Activated T-helper 2 cell treated with anti-CD3 and anti-CD28 coated beads, Interferon-gamma antibody, Interleukin-2, Interleukin-4, amounts not matched to agents 10 μg/mL and 5 μg/mL and 100 μg/mL, durations not matched to agents 14 hours and 24 hours and 36 hours (primary cell): ENCODE measurements around the gene COL1A2. TPM values are rescaled to one million over a fixed set of nuclear protein-coding genes. Genes with fewer than 3 reads are reported as not detected.
A peak's percentile ranks its signal among the peaks of the same experiment; 100 is the strongest.

Experiments used
- DNase-seq: peaks from one replicate; pipeline ENCODE4 v3.0.0; 2021; ENCODE audit warnings: low spot score
- H3K27ac Mint-ChIP-seq: one replicate; pipeline ENCODE4 v1.8.0; 2021; ENCODE audit warnings: mixed read lengths
- H3K27me3 Mint-ChIP-seq: one replicate; pipeline ENCODE4 v1.8.0; 2021; ENCODE audit warnings: low read depth, mixed read lengths
- H3K36me3 Mint-ChIP-seq: one replicate; pipeline ENCODE4 v1.8.0; 2021; ENCODE audit warnings: low read depth, mixed read lengths
- H3K4me1 Mint-ChIP-seq: one replicate; pipeline ENCODE4 v1.8.0; 2021; ENCODE audit warnings: low read depth, mixed read lengths
- H3K4me3 Mint-ChIP-seq: one replicate; pipeline ENCODE4 v1.8.0; 2021; ENCODE audit warnings: low read depth, mild to moderate bottlenecking, moderate library complexity, mixed read lengths
- H3K9me3 Mint-ChIP-seq: one replicate; pipeline ENCODE4 v1.8.0; 2021; ENCODE audit warnings: mixed read lengths
- intact Hi-C: fragments of 100-400 bp; cut with micrococcal nuclease; formaldehyde crosslinking; loops from one replicate; pipeline ENCODE4 v1.15.1; 2023
- total RNA-seq: library from RNA; stranded (reverse); gene quantifications from 2 replicates; pipeline ENCODE4 v1.2.3, GENCODE V29; 2022

COL1A2 gene
- total RNA-seq, 1 donor from 2014 or later = 1.4 TPM

GRCh38 chr7:94389381-94389780, 5.3 kb upstream of the COL1A2 start:
- Mint-ChIP-seq H3K27me3 (peaks cover 2% of the 10 kb centered on the region), H3K9me3 (no peaks in the 10 kb centered on the region), H3K36me3 (no peaks in the 10 kb centered on the region), H3K27ac (no peak overlapping the region), H3K4me3 (no peak overlapping the region), H3K4me1 (peaks cover 16% of the 10 kb centered on the region)
- intact Hi-C loops = no loop called here
- DNase-seq = no peak

- peak overlapping the region; percentile 79 for H3K27ac Mint-ChIP-seq
- H3K4me3 Mint-ChIP-seq = peak overlapping the region; percentile 47
- DNase-seq = peak; percentile 12
- H3K4me1 Mint-ChIP-seq = peaks cover 23% of the 10 kb centered on the region
- H3K36me3 Mint-ChIP-seq = no peaks in the 10 kb centered on the region
- peaks cover 3% of the 10 kb centered on the region for H3K27me3 Mint-ChIP-seq
- H3K9me3 Mint-ChIP-seq = no peaks in the 10 kb centered on the region
- intact Hi-C loops = loop anchor here (5.0 to 10.0 kb wide), 6 partner anchors 100 to 1147 kb away; partner anchors contain the start of gene BET1
These were observed 2.8 kb upstream of the COL1A2 start for GRCh38 chr7:94391726-94392392.

- Mint-ChIP-seq H3K36me3 (no peaks in the 10 kb centered on the region), H3K4me3 (no peak overlapping the region), H3K9me3 (no peaks in the 10 kb centered on the region), H3K27me3 (peaks cover 3% of the 10 kb centered on the region), H3K4me1 (peaks cover 23% of the 10 kb centered on the region), H3K27ac (peak overlapping the region; percentile 79)
- intact Hi-C loops = loop anchor here (5.0 to 10.0 kb wide), 6 partner anchors 100 to 1148 kb away; partner anchors contain the start of gene BET1
- no peak for DNase-seq
These were observed 2.3 kb upstream of the COL1A2 start for GRCh38 chr7:94392393-94392786.

- no peaks in the 10 kb centered on the region for H3K9me3 Mint-ChIP-seq
- peaks cover 23% of the 10 kb centered on the region for H3K4me1 Mint-ChIP-seq
- H3K36me3 Mint-ChIP-seq = no peaks in the 10 kb centered on the region
- peaks cover 4% of the 10 kb centered on the region for H3K27me3 Mint-ChIP-seq
- intact Hi-C loops = loop anchor here (5.0 to 10.0 kb wide), 6 partner anchors 101 to 1149 kb away; partner anchors contain the start of gene BET1
- no peak overlapping the region for H3K4me3 Mint-ChIP-seq
- DNase-seq = no peak
- H3K27ac Mint-ChIP-seq = no peak overlapping the region
These were observed 1.2 kb upstream of the COL1A2 start for GRCh38 chr7:94393246-94394108.

GRCh38 chr7:94394109-94394436, 622 bp upstream of the COL1A2 start:
- Mint-ChIP-seq H3K4me1 (peaks cover 23% of the 10 kb centered on the region), H3K27me3 (peaks cover 3% of the 10 kb centered on the region), H3K27ac (no peak overlapping the region), H3K36me3 (no peaks in the 10 kb centered on the region), H3K9me3 (no peaks in the 10 kb centered on the region), H3K4me3 (peak overlapping the region; percentile 70)
- intact Hi-C loops = loop anchor here (5.0 to 10.0 kb wide), 6 partner anchors 102 to 1149 kb away; partner anchors contain the start of gene BET1
- DNase-seq = no peak

- peak; percentile 35 for DNase-seq
- H3K27ac Mint-ChIP-seq = no peak overlapping the region
- H3K9me3 Mint-ChIP-seq = no peaks in the 10 kb centered on the region
- peaks cover 23% of the 10 kb centered on the region for H3K4me1 Mint-ChIP-seq
- intact Hi-C loops = loop anchor here (1.0 to 10.0 kb wide), 5 partner anchors 262 to 1151 kb away; partner anchors contain the start of gene SGCE
- H3K27me3 Mint-ChIP-seq = peaks cover 3% of the 10 kb centered on the region
- no peaks in the 10 kb centered on the region for H3K36me3 Mint-ChIP-seq
- H3K4me3 Mint-ChIP-seq = peak overlapping the region; percentile 70
These were observed 694 bp downstream of the COL1A2 start for GRCh38 chr7:94395141-94396036.

GRCh38 chr7:94396037-94396431, 1.3 kb downstream of the COL1A2 start:
- H3K4me1 Mint-ChIP-seq = peaks cover 23% of the 10 kb centered on the region
- no peaks in the 10 kb centered on the region for H3K9me3 Mint-ChIP-seq
- H3K36me3 Mint-ChIP-seq = no peaks in the 10 kb centered on the region
- intact Hi-C loops = loop anchor here (5.0 to 10.0 kb wide), 4 partner anchors 261 to 1151 kb away; partner anchors contain the start of gene SGCE
- no peak for DNase-seq
- H3K27me3 Mint-ChIP-seq = peaks cover 7% of the 10 kb centered on the region
- H3K27ac Mint-ChIP-seq = no peak overlapping the region
- no peak overlapping the region for H3K4me3 Mint-ChIP-seq

GRCh38 chr7:94396596-94396995, 1.9 kb downstream of the COL1A2 start:
- no peaks in the 10 kb centered on the region for H3K9me3 Mint-ChIP-seq
- intact Hi-C loops = loop anchor here (5.0 to 10.0 kb wide), 4 partner anchors 261 to 1152 kb away; partner anchors contain the start of gene SGCE
- H3K36me3 Mint-ChIP-seq = no peaks in the 10 kb centered on the region
- no peak for DNase-seq
- peaks cover 8% of the 10 kb centered on the region for H3K27me3 Mint-ChIP-seq
- peaks cover 22% of the 10 kb centered on the region for H3K4me1 Mint-ChIP-seq
- no peak overlapping the region for H3K4me3 Mint-ChIP-seq
- no peak overlapping the region for H3K27ac Mint-ChIP-seq

GRCh38 chr7:94397722-94398121, 3.0 kb downstream of the COL1A2 start:
- intact Hi-C loops = loop anchor here (5.0 to 10.0 kb wide), 4 partner anchors 260 to 1153 kb away; partner anchors contain the start of gene SGCE
- H3K4me3 Mint-ChIP-seq = no peak overlapping the region
- H3K36me3 Mint-ChIP-seq = no peaks in the 10 kb centered on the region
- H3K27me3 Mint-ChIP-seq = peaks cover 12% of the 10 kb centered on the region
- H3K4me1 Mint-ChIP-seq = peaks cover 11% of the 10 kb centered on the region
- H3K9me3 Mint-ChIP-seq = no peaks in the 10 kb centered on the region
- DNase-seq = no peak
- no peak overlapping the region for H3K27ac Mint-ChIP-seq

GRCh38 chr7:94398841-94399240, 4.1 kb downstream of the COL1A2 start:
- intact Hi-C loops = loop anchor here (5.0 to 10.0 kb wide), 4 partner anchors 258 to 1154 kb away; partner anchors contain the start of gene SGCE

GRCh38 chr7:94400022-94400421, 5.3 kb downstream of the COL1A2 start:
- Mint-ChIP-seq H3K4me3 (no peak overlapping the region), H3K27me3 (peaks cover 18% of the 10 kb centered on the region), H3K4me1 (peaks cover 4% of the 10 kb centered on the region), H3K27ac (no peak overlapping the region), H3K36me3 (no peaks in the 10 kb centered on the region), H3K9me3 (no peaks in the 10 kb centered on the region)
- DNase-seq = no peak
- intact Hi-C loops = no loop called here

More at GRCh38 chr7:94398841-94399240, 4.1 kb downstream of the COL1A2 start:
- Mint-ChIP-seq H3K36me3 (no peaks in the 10 kb centered on the region), H3K27ac (no peak overlapping the region), H3K4me3 (no peak overlapping the region), H3K9me3 (no peaks in the 10 kb centered on the region), H3K4me1 (peaks cover 7% of the 10 kb centered on the region), H3K27me3 (peaks cover 15% of the 10 kb centered on the region)
- no peak for DNase-seq
